AG09319 (cell line): ENCODE measurements around the gene CAPN12.

ENCODE experiments used
- DNase-seq: peaks from one replicate; pipeline ENCODE4 v3.0.0-alpha.2; 2010; ENCODE audit warnings: low read depth; ENCODE audit errors: extremely low read depth
- CTCF ChIP-seq: IDR thresholded peaks from 2 replicates; pipeline ENCODE4 v1.5.1; 2011; ENCODE audit warnings: low read depth, mild to moderate bottlenecking, inconsistent platforms, low read length, moderate library complexity

CAPN12 gene

GRCh38 chr19:38733241-38733492 is 11.1 kb downstream of the CAPN12 start:
- no peak for DNase-seq
- TF ChIP-seq CTCF = no peak

GRCh38 chr19:38731654-38732301 is 12.5 kb downstream of the CAPN12 start:
- no peak for DNase-seq
- no peak for TF ChIP-seq CTCF

- DNase-seq = no peak
- no peak for TF ChIP-seq CTCF
Observed at GRCh38 chr19:38730731-38731589, 13.3 kb downstream of the CAPN12 start.

- no peak for DNase-seq
- TF ChIP-seq CTCF = no peak
Observed at GRCh38 chr19:38730470-38730730, 13.9 kb downstream of the CAPN12 start.

- DNase-seq = no peak
Observed at GRCh38 chr19:38729653-38730469, 14.4 kb downstream of the CAPN12 start.

GRCh38 chr19:38728752-38729541 is 15.3 kb downstream of the CAPN12 start:
- TF ChIP-seq CTCF = no peak
- DNase-seq = no peak

More at GRCh38 chr19:38729653-38730469, 14.4 kb downstream of the CAPN12 start:
- peak; percentile 90 for TF ChIP-seq CTCF
